Forelimb muscle (tissue), 1 donor: ENCODE measurements around the gene RPS6KA1. TPM values are rescaled to one million over a fixed set of nuclear protein-coding genes. Genes with fewer than 3 reads are reported as not detected.
"Not testable (repeated sequence)": the region's sequence is repeated elsewhere in the genome, so short reads cannot be mapped to it uniquely, and the experiment has no call there.

Experiments
- DNase-seq: peaks from one replicate; pipeline ENCODE4 v3.0.0-alpha.2; 2013; ENCODE audit warnings: low read depth
- polyA plus RNA-seq: library from polyadenylated mRNA; unstranded; fragments of 120-200 nt; gene quantifications from one replicate; pipeline ENCODE4 v1.2.1, GENCODE V29; 2013; ENCODE audit not compliant: insufficient read length

RPS6KA1 gene
- polyA plus RNA-seq, 1 donor, result 5.9 TPM

- no peak for DNase-seq
Observed at GRCh38 chr1:26597629-26598039, 68.1 kb downstream of the RPS6KA1 start.

DNA sequence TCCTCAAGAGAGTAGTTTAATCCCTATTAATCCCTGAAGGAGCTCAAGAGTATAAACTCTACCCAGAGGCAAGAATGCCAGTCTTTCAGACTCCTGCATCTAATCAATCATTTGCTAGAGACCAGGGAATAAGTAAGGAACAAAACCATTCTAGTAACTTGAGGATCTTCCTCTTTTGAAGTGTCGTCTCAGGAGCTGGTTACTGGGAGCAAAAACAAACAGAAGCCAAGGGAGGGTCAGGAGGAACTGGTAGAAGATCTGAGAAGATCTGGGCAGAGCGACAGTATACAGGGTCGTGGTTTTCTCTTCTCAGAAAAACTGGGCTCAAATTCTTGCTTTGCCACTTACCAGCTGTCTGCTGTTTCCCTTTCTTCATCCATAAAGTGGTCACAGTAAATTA, 69.3 kb downstream of the RPS6KA1 start:
- DNase-seq, result no peak

DNA sequence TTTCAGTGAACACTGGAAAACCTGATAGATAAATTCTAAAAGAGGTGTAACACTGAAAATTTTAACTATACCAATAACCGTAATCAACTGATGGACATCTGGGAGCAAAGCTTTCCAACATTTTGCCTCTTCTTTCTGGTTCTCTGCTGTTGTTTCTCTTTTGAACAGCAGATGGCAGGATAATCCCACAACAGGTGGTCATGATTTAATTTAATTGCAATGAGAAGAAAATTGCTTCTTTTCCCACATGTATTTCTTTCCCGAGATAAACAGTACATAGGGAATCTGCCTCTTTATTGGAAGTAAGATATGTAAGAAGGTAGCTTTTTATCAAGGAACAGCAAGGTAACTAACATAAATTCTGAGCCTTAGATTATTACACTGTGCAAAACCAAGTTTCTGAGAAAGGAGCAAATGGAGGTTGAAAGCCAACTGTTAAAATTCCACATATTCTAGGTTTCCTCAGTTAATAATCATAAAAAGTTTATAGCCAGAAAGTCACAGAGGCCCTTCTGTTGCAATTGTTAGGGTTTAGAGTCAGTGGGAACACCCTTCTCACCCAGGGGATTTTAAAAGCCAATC, 72.9 kb downstream of the RPS6KA1 start:
- DNase-seq, result peak; percentile 67

- no peak for DNase-seq
Observed at GRCh38 chr1:26603856-26604255, 74.3 kb downstream of the RPS6KA1 start.

GRCh38 chr1:26607186-26607585, 77.6 kb downstream of the RPS6KA1 start:
- DNase-seq, result no peak

DNA sequence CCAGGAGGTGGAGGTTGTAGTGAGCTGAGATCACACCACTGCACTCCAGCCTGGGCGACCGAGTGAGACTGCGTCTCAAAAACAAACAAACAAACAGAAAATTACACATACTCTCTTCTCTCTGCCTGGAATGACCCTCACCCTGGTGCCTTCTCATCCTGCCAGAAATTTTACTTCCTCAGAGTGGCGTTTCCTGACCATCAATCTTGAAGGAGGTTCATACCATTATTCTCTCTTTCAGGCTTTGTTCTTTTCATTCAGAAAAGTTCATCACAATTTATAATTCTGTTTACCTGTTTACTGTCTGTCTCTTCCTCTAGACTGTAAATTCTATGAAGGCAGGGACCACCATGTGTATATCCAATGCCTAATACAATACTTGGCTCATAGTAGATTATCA, 79.3 kb downstream of the RPS6KA1 start:
- DNase-seq, result no peak

GRCh38 chr1:26610781-26611180, 81.2 kb downstream of the RPS6KA1 start:
- no peak for DNase-seq

DNA sequence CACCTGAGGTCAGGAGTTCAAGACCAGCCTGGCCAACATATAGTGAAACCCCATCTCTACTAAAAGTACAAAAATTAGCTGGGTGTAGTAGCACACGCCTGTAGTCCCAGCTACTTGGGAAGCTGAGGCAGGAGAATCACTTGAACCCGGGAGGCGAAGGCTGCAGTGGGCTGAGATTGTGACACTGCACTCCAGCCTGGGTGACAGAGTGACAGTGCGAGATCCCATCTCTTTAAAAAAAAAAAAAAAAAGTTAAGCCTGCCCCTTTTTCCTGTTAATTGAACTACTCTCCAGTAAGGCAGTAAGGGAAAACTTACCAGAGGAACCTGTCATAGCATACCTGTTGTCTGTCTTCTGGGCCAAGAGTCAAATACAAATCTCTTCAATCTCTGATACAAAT, 83.1 kb downstream of the RPS6KA1 start:
- DNase-seq, result not testable (repeated sequence)

DNA sequence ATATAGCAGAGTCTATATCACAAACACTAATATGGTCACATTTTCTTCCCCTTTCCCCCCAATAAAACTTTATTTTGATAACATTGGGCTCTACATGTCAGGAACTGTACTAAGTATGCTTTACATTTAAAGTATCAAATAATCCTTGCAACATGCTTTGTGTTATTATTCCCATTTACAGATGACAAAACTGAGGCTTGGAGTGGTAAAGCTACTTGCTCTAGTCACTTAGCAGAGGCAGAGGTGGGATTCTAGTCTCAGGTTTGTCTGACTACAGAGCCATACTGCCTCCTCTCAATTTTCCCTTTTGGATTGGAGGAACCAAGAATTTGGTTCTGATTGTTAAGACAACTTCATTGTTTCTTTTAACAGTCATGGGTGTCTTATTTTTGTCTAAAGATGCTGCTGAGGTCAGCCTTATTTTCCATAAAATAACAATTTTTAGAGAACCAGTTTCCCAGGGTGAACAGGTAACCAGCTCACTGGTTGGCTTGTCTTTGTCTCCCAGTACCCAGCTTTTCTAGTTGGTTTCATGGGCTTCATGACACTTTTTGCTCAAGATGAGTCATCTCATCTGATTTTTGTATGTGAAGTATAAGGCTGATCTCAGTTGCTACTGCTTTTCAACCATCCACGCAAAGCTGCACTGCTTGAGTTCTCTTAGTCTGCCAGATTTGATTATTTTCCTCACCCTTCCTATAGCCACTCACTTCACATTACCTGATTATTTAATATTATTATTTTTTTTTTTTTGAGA, 85.3 kb downstream of the RPS6KA1 start:
- no peak for DNase-seq

- no peak for DNase-seq
Observed at GRCh38 chr1:26616881-26617280, 87.3 kb downstream of the RPS6KA1 start.

DNA sequence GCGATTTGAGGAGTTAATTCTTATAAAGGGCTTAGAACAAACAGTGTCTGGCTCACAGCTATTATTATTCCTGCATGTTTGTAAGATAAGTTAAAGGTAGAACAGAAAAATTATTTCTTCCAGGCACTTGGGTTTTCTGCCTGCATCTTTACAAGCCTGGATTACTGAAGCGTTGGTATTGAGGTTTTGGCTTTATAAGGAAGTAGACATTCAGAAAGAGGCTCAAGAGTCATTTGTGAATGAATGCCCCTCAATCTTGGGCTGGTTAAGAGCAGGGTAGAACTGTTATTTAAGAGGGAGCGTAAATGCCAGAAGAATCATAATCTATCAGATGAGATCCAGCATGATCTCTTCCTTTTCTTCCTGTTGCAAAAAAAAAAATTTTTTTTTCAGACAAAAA, 89.0 kb downstream of the RPS6KA1 start:
- DNase-seq, result no peak

Other genes starting within 250 kb of the RPS6KA1 start
- gene SH3BGRL3, start 249.7 kb upstream of the RPS6KA1 start, polyA plus RNA-seq, result 44.5 TPM
- gene UBXN11, start 223.1 kb upstream of the RPS6KA1 start, polyA plus RNA-seq, result 8.2 TPM
- gene CD52, start 211.8 kb upstream of the RPS6KA1 start, polyA plus RNA-seq, result 1.3 TPM
- not detected for gene CRYBG2, start 175.6 kb upstream of the RPS6KA1 start, polyA plus RNA-seq
- not detected for gene ZNF683, start 157.0 kb upstream of the RPS6KA1 start, polyA plus RNA-seq
- gene LIN28A, start 118.9 kb upstream of the RPS6KA1 start, polyA plus RNA-seq, result not detected
- gene DHDDS, start 97.4 kb upstream of the RPS6KA1 start, polyA plus RNA-seq, result 19.8 TPM
- 531 TPM for gene HMGN2, start 57.3 kb upstream of the RPS6KA1 start, polyA plus RNA-seq
- gene ARID1A, start 166.3 kb downstream of the RPS6KA1 start, polyA plus RNA-seq, result 41.5 TPM